ENCODE data around the gene UAP1.

Gene UAP1

GRCh38 chr1:162551969-162552683 is 9.4 kb upstream of the UAP1 start:
- TF ChIP-seq REST (IDR thresholded peaks at IDR 0.05; ENCODE audit: insufficient read depth in 1 of 2, low read depth in 2 of 2, low read length in 2 of 2): no peak
- no peak for TF ChIP-seq SIN3A (IDR thresholded peaks at IDR 0.05; ENCODE audit: borderline replicate concordance, insufficient read depth, low read length)
- TF ChIP-seq POLR2AphosphoS5 (IDR thresholded peaks at IDR 0.05; ENCODE audit: low read depth, low read length): no peak
- TF ChIP-seq FOXP2 (optimal IDR thresholded peaks at IDR 0.05; ENCODE audit: borderline replicate concordance, extremely low read depth, extremely low read length, insufficient read depth): no peak
- TF ChIP-seq TAF1 (IDR thresholded peaks at IDR 0.05; ENCODE audit: borderline replicate concordance, insufficient read depth, low read length): no peak

GRCh38 chr1:162552684-162553252 is 8.8 kb upstream of the UAP1 start:
- TF ChIP-seq FOXP2 (optimal IDR thresholded peaks at IDR 0.05; ENCODE audit: borderline replicate concordance, extremely low read depth, extremely low read length, insufficient read depth) (no peak), REST (IDR thresholded peaks at IDR 0.05; ENCODE audit: insufficient read depth in 1 of 2, low read depth in 2 of 2, low read length in 2 of 2) (no peak), POLR2AphosphoS5 (IDR thresholded peaks at IDR 0.05; ENCODE audit: low read depth, low read length) (no peak), TAF1 (IDR thresholded peaks at IDR 0.05; ENCODE audit: borderline replicate concordance, insufficient read depth, low read length) (no peak), SIN3A (IDR thresholded peaks at IDR 0.05; ENCODE audit: borderline replicate concordance, insufficient read depth, low read length) (no peak)

- TF ChIP-seq SIN3A (IDR thresholded peaks at IDR 0.05; ENCODE audit: borderline replicate concordance, insufficient read depth, low read length): no peak
- TF ChIP-seq REST (IDR thresholded peaks at IDR 0.05; ENCODE audit: insufficient read depth in 1 of 2, low read depth in 2 of 2, low read length in 2 of 2): no peak
- TF ChIP-seq FOXP2 (optimal IDR thresholded peaks at IDR 0.05; ENCODE audit: borderline replicate concordance, extremely low read depth, extremely low read length, insufficient read depth): no peak
These were observed 7.3 kb upstream of the UAP1 start for GRCh38 chr1:162554258-162554657.

- no peak for TF ChIP-seq POLR2AphosphoS5 (IDR thresholded peaks at IDR 0.05; ENCODE audit: low read depth, low read length)
- TF ChIP-seq TAF1 (IDR thresholded peaks at IDR 0.05; ENCODE audit: borderline replicate concordance, insufficient read depth, low read length): no peak
- no peak for TF ChIP-seq REST (IDR thresholded peaks at IDR 0.05; ENCODE audit: insufficient read depth in 1 of 2, low read depth in 2 of 2, low read length in 2 of 2)
- no peak for TF ChIP-seq FOXP2 (optimal IDR thresholded peaks at IDR 0.05; ENCODE audit: borderline replicate concordance, extremely low read depth, extremely low read length, insufficient read depth)
- no peak for TF ChIP-seq SIN3A (IDR thresholded peaks at IDR 0.05; ENCODE audit: borderline replicate concordance, insufficient read depth, low read length)
These were observed 4.0 kb upstream of the UAP1 start for GRCh38 chr1:162557536-162557935.
